Endothelial cell of umbilical vein (primary cell): Measurements from ENCODE around the gene HMGCS2.

Experiments used
- EZH2 ChIP-seq: IDR thresholded peaks from 2 replicates; pipeline ENCODE4 v1.6.1; 2012; ENCODE audit warnings: borderline replicate concordance, low read depth, mild to moderate bottlenecking, moderate library complexity, low read length, inconsistent platforms; ENCODE audit not compliant: severe bottlenecking
- FOS ChIP-seq: IDR thresholded peaks from 2 replicates; pipeline ENCODE4 v1.6.1; 2011; ENCODE audit warnings: mild to moderate bottlenecking, low read length, moderate library complexity, borderline replicate concordance; ENCODE audit not compliant: insufficient read depth
- JUN ChIP-seq: IDR thresholded peaks from 2 replicates; pipeline ENCODE4 v1.6.1; 2011; ENCODE audit warnings: borderline replicate concordance, low read depth; ENCODE audit not compliant: insufficient read length, insufficient read depth
- MYC ChIP-seq: IDR thresholded peaks from one replicate; pipeline ENCODE4 v1.6.1; 2011; ENCODE audit warnings: mild to moderate bottlenecking, low read depth, low read length
- POLR2A ChIP-seq: IDR thresholded peaks from 2 replicates; pipeline ENCODE4 v1.6.1; 2012; ENCODE audit warnings: low read depth, mild to moderate bottlenecking, control low read depth, low read length
- POLR2AphosphoS5 ChIP-seq: IDR thresholded peaks from 2 replicates; pipeline ENCODE4 v1.6.1; 2012; ENCODE audit warnings: low read depth, mild to moderate bottlenecking, control low read depth, low read length, moderate library complexity; ENCODE audit not compliant: insufficient read depth
- TF ChIP-seq, protein P1 (sequence below), 2 donors: IDR thresholded peaks; 1 replicate in 1 of 2; 2 replicates in 1 of 2; pipeline ENCODE4 v1.5.1; 2011; ENCODE audit warnings: low read length in 2 of 2, mild to moderate bottlenecking in 2 of 2, moderate library complexity in 2 of 2, control low read depth in 1 of 2, inconsistent platforms in 1 of 2, low read depth in 1 of 2; ENCODE audit not compliant: insufficient read depth in 1 of 2; ENCODE audit errors: extremely low read depth in 1 of 2
- TF ChIP-seq, protein P2 (sequence below): IDR thresholded peaks from 2 replicates; pipeline ENCODE4 v1.6.1; 2011; ENCODE audit not compliant: insufficient read depth, insufficient read length

DNA sequence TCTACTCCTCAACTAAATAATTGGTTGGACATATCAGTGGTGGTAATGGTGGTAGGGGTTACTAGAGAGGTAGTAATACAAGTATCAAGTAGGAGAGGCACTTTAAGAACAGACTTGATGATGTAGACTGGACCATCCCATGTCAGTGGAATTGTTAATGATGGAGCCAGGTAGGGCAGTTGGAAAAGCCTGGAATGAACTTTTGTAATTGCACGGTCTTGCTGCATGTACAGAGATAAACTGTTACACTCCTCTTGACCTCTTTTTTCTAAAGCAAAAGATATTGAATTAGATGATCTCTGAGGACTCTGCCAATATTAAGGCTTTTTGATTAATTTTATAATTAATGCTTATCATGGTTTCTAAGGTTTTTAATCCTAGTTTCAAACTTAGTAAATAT, 5.8 kb downstream of the HMGCS2 start:
- TF ChIP-seq POLR2A: no peak
- TF ChIP-seq POLR2AphosphoS5: no peak
- TF ChIP-seq, protein P1, sequence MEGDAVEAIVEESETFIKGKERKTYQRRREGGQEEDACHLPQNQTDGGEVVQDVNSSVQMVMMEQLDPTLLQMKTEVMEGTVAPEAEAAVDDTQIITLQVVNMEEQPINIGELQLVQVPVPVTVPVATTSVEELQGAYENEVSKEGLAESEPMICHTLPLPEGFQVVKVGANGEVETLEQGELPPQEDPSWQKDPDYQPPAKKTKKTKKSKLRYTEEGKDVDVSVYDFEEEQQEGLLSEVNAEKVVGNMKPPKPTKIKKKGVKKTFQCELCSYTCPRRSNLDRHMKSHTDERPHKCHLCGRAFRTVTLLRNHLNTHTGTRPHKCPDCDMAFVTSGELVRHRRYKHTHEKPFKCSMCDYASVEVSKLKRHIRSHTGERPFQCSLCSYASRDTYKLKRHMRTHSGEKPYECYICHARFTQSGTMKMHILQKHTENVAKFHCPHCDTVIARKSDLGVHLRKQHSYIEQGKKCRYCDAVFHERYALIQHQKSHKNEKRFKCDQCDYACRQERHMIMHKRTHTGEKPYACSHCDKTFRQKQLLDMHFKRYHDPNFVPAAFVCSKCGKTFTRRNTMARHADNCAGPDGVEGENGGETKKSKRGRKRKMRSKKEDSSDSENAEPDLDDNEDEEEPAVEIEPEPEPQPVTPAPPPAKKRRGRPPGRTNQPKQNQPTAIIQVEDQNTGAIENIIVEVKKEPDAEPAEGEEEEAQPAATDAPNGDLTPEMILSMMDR (IDR thresholded peaks at IDR 0.05; ENCODE audit: extremely low read depth in 1 of 2, insufficient read depth in 1 of 2, low read depth in 1 of 2, low read length in 2 of 2): no peak
- TF ChIP-seq EZH2: no peak
- TF ChIP-seq, protein P2, sequence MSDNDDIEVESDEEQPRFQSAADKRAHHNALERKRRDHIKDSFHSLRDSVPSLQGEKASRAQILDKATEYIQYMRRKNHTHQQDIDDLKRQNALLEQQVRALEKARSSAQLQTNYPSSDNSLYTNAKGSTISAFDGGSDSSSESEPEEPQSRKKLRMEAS: no peak
- no peak for TF ChIP-seq FOS
- TF ChIP-seq MYC: no peak
- TF ChIP-seq JUN: no peak
